SK-N-MC (cell line): ENCODE results near the gene PLK4.

Source experiments
- EZH2 ChIP-seq: fragments of 200-600 bp; sonication (generic); IDR thresholded peaks from one replicate; pipeline ENCODE4 v1.6.1; 2017; ENCODE audit warnings: antibody characterized with exemption
- FOXP2 ChIP-seq: optimal IDR thresholded peaks from 2 replicates; pipeline ENCODE3; 2011; ENCODE audit warnings: mild to moderate bottlenecking, moderate library complexity; ENCODE audit not compliant: insufficient read depth; ENCODE audit errors: extremely low read length, control extremely low read depth
- POLR2AphosphoS5 ChIP-seq: IDR thresholded peaks from 2 replicates; pipeline ENCODE4 v1.6.1; 2012; ENCODE audit warnings: mild to moderate bottlenecking, low read depth, low read length, borderline replicate concordance

GRCh38 chr4:127875791-127876190, 4.9 kb upstream of the PLK4 start:
- TF ChIP-seq POLR2AphosphoS5 (no peak), EZH2 (no peak), FOXP2 (no peak)
